GM10847 (cell line): ENCODE data around the gene PTGES2.

Experiments
- POLR2A ChIP-seq: IDR thresholded peaks from 2 replicates; pipeline ENCODE4 v1.6.1; 2011; ENCODE audit not compliant: insufficient read length; ENCODE audit errors: extremely low read depth

PTGES2 gene

GRCh38 chr9:128124873-128125579 is 2.5 kb downstream of the PTGES2 start:
- no peak for TF ChIP-seq POLR2A

- TF ChIP-seq POLR2A, result no peak
These were observed 3.1 kb downstream of the PTGES2 start for GRCh38 chr9:128124451-128124850.

- no peak for TF ChIP-seq POLR2A
These were observed 4.0 kb downstream of the PTGES2 start for GRCh38 chr9:128123451-128124080.

- TF ChIP-seq POLR2A, result no peak
These were observed 4.7 kb downstream of the PTGES2 start for GRCh38 chr9:128122809-128123175.

GRCh38 chr9:128121924-128122808 is 5.4 kb downstream of the PTGES2 start:
- TF ChIP-seq POLR2A, result no peak

- TF ChIP-seq POLR2A, result no peak
These were observed 6.1 kb downstream of the PTGES2 start for GRCh38 chr9:128121466-128121810.

GRCh38 chr9:128120741-128121465 is 6.6 kb downstream of the PTGES2 start:
- no peak for TF ChIP-seq POLR2A

- TF ChIP-seq POLR2A, result no peak
These were observed 7.3 kb downstream of the PTGES2 start for GRCh38 chr9:128120061-128120740.

- no peak for TF ChIP-seq POLR2A
These were observed 8.4 kb downstream of the PTGES2 start for GRCh38 chr9:128118971-128119665.

- TF ChIP-seq POLR2A, result no peak
These were observed 9.1 kb downstream of the PTGES2 start for GRCh38 chr9:128118472-128118857.

- no peak for TF ChIP-seq POLR2A
These were observed 9.7 kb downstream of the PTGES2 start for GRCh38 chr9:128117613-128118471.

- no peak for TF ChIP-seq POLR2A
These were observed 11.1 kb downstream of the PTGES2 start for GRCh38 chr9:128116104-128117083.
